Fibroblast of lung (primary cell): ENCODE measurements around the gene OPRD1.

Source experiments
- EZH2 ChIP-seq: IDR thresholded peaks from 2 replicates; pipeline ENCODE4 v1.5.1; 2012; ENCODE audit warnings: low read length, control low read depth, mild to moderate bottlenecking; ENCODE audit errors: missing control alignments
- TF ChIP-seq, protein P1 (sequence below), 2 donors: IDR thresholded peaks in 1 of 2; conservative IDR thresholded peaks in 1 of 2; 1 replicate in 1 of 2; 2 replicates in 1 of 2; pipeline ENCODE4 v1.5.1; 2011 to 2012; ENCODE audit warnings: low read length in 2 of 2, control low read depth in 1 of 2, inconsistent platforms in 1 of 2, low read depth in 1 of 2, mild to moderate bottlenecking in 1 of 2

DNA sequence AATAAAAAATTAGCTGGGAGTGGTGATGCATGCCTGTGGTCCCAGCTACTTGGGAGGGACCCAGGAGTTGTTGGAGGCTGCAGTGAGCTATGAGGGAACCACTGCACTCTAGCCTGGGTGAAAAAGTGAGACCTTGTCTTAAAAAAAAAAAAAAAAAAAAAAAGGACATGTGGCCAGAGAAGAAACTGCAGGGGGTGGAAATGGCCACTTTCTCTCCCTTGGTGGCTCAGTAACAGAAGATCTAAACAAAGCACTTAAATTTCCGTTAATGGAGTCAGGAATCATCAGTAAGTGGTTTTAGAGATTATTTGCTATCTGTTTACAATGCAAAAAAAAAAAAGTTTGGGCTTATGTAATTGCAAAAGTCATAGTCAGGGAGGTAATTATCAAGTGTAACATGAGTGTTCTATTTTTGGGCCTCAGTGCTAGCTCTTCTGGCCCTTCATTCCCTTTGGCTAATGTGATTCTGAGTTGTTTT, 19.3 kb upstream of the OPRD1 start:
- TF ChIP-seq, protein P1, sequence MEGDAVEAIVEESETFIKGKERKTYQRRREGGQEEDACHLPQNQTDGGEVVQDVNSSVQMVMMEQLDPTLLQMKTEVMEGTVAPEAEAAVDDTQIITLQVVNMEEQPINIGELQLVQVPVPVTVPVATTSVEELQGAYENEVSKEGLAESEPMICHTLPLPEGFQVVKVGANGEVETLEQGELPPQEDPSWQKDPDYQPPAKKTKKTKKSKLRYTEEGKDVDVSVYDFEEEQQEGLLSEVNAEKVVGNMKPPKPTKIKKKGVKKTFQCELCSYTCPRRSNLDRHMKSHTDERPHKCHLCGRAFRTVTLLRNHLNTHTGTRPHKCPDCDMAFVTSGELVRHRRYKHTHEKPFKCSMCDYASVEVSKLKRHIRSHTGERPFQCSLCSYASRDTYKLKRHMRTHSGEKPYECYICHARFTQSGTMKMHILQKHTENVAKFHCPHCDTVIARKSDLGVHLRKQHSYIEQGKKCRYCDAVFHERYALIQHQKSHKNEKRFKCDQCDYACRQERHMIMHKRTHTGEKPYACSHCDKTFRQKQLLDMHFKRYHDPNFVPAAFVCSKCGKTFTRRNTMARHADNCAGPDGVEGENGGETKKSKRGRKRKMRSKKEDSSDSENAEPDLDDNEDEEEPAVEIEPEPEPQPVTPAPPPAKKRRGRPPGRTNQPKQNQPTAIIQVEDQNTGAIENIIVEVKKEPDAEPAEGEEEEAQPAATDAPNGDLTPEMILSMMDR (conservative IDR thresholded peaks at IDR 0.05 in 1 of 2, IDR thresholded peaks at IDR 0.05 in 1 of 2; ENCODE audit: low read depth in 1 of 2, low read length in 2 of 2) = no peak
- TF ChIP-seq EZH2 = no peak
